ENCODE results near the gene PIEZO2. TPM values are rescaled to one million over a fixed set of nuclear protein-coding genes. Genes with fewer than 3 reads are reported as not detected.

PIEZO2 gene
- total RNA-seq, 1 donor from 2014 or later: 20.4 TPM

- intact Hi-C loops (cut with DNase I): loop anchor here (10.0 kb wide), 1 partner anchor 103 kb away; no protein-coding TSS in a partner anchor
- DNase-seq: no peak
- H3K36me3 ChIP-seq: no peaks in the 10 kb centered on the region
These were observed 447.2 kb downstream of the PIEZO2 start for GRCh38 chr18:10702206-10702605.

GRCh38 chr18:10690366-10690765 lies 459.0 kb downstream of the PIEZO2 start:
- no peaks in the 10 kb centered on the region for H3K36me3 ChIP-seq
- H3K9me3 ChIP-seq: no peaks in the 10 kb centered on the region
- no peak for ATAC-seq
- H3K27me3 ChIP-seq: no peaks in the 10 kb centered on the region
- H3K4me3 ChIP-seq: no peak overlapping the region
- no peak for TF ChIP-seq CTCF (IDR thresholded peaks at IDR 0.05)
- intact Hi-C loops (cut with DNase I): no loop called here
- no peak overlapping the region for H3K27ac ChIP-seq
- no peak for DNase-seq
- no peaks in the 10 kb centered on the region for H3K4me1 ChIP-seq

More at GRCh38 chr18:10702206-10702605, 447.2 kb downstream of the PIEZO2 start:
- no peaks in the 10 kb centered on the region for H3K9me3 ChIP-seq
- no peaks in the 10 kb centered on the region for H3K4me1 ChIP-seq
- H3K4me3 ChIP-seq: no peak overlapping the region
- no peak overlapping the region for H3K27ac ChIP-seq
- no peaks in the 10 kb centered on the region for H3K27me3 ChIP-seq
- ATAC-seq: no peak
- TF ChIP-seq CTCF (IDR thresholded peaks at IDR 0.05): no peak

GRCh38 chr18:10690035-10690329 lies 459.4 kb downstream of the PIEZO2 start:
- intact Hi-C loops (cut with DNase I): no loop called here
- Histone ChIP-seq H3K9me3 (no peaks in the 10 kb centered on the region), H3K4me3 (no peak overlapping the region), H3K4me1 (no peaks in the 10 kb centered on the region), H3K27ac (no peak overlapping the region), H3K36me3 (no peaks in the 10 kb centered on the region), H3K27me3 (no peaks in the 10 kb centered on the region)
- ATAC-seq (no peak), DNase-seq (no peak)
- no peak for TF ChIP-seq CTCF (IDR thresholded peaks at IDR 0.05)

- no peak overlapping the region for H3K4me3 ChIP-seq
- no peak for TF ChIP-seq CTCF (IDR thresholded peaks at IDR 0.05)
- ATAC-seq (no peak), DNase-seq (no peak)
- no peaks in the 10 kb centered on the region for H3K36me3 ChIP-seq
- no peaks in the 10 kb centered on the region for H3K4me1 ChIP-seq
- H3K27ac ChIP-seq: no peak overlapping the region
- intact Hi-C loops (cut with DNase I): no loop called here
- no peaks in the 10 kb centered on the region for H3K9me3 ChIP-seq
- H3K27me3 ChIP-seq: no peaks in the 10 kb centered on the region
These were observed 459.9 kb downstream of the PIEZO2 start for GRCh38 chr18:10689236-10690034.

GRCh38 chr18:10688766-10689165 lies 460.6 kb downstream of the PIEZO2 start:
- Histone ChIP-seq H3K27ac (no peak overlapping the region), H3K4me1 (no peaks in the 10 kb centered on the region), H3K4me3 (no peak overlapping the region), H3K27me3 (no peaks in the 10 kb centered on the region), H3K36me3 (no peaks in the 10 kb centered on the region), H3K9me3 (no peaks in the 10 kb centered on the region)
- DNase-seq (no peak), ATAC-seq (no peak)
- intact Hi-C loops (cut with DNase I): no loop called here
- TF ChIP-seq CTCF (IDR thresholded peaks at IDR 0.05): no peak

Data from upper lobe of right lung (tissue), 1 donor.